ENCODE measurements around the gene ELMOD3.

Gene ELMOD3

GRCh38 chr2:85390941-85391669 is 36.5 kb downstream of the ELMOD3 start:
- in situ Hi-C loops (cut with MboI; ENCODE audit: low pct_unique_long_range_greater_than_20kb, low sequenced_read_pairs, unreplicated experiment), result no loop called here
- DNase-seq (ENCODE audit: low spot score), result peak; percentile 68
- TF ChIP-seq, protein P1, sequence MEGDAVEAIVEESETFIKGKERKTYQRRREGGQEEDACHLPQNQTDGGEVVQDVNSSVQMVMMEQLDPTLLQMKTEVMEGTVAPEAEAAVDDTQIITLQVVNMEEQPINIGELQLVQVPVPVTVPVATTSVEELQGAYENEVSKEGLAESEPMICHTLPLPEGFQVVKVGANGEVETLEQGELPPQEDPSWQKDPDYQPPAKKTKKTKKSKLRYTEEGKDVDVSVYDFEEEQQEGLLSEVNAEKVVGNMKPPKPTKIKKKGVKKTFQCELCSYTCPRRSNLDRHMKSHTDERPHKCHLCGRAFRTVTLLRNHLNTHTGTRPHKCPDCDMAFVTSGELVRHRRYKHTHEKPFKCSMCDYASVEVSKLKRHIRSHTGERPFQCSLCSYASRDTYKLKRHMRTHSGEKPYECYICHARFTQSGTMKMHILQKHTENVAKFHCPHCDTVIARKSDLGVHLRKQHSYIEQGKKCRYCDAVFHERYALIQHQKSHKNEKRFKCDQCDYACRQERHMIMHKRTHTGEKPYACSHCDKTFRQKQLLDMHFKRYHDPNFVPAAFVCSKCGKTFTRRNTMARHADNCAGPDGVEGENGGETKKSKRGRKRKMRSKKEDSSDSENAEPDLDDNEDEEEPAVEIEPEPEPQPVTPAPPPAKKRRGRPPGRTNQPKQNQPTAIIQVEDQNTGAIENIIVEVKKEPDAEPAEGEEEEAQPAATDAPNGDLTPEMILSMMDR (IDR thresholded peaks at IDR 0.05; ENCODE audit: extremely low read depth, insufficient read depth, missing control alignments), result peak; percentile 76

DNA sequence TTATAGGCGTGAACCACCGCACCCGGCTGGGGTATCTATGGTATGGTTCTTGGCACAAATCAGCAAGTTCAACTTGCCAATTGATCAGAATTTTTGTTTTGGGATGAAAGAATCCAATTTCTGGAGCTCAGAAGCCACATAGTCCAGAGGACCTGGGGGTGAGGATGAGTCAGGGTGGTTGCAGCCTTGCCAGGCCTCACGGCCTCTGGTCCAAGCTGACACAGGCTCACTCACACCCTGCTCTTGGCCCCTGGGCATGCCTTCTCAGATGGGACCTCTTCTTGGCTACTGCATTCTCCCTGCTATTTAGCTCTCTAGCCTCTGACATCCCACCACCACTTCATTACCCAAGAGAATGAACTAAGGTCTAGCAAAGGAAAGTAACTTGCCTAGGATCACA is 39.3 kb downstream of the ELMOD3 start:
- in situ Hi-C loops (cut with MboI; ENCODE audit: low pct_unique_long_range_greater_than_20kb, low sequenced_read_pairs, unreplicated experiment), result no loop called here
- peak; percentile 2 for DNase-seq (ENCODE audit: low spot score)

DNA sequence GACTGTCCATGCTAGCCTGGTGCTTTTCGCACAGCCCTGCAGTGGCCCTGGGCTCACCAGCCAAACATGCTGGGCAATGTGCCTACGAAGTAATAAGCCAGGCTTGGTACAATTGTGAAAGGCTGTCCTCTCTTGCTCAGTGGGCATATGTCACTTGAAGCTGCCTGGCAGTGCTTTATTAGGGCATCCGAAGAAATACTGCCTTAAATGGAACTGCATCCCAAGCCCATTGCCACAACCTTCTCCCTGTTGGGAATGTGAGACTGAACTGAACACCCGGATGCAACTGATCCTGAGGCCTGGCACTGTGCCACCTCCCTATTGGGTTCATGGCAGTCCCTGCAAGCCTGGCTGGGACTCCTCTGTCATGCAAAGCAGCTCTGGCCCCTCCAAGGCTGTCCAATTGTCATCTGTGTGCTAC is 39.7 kb downstream of the ELMOD3 start:
- in situ Hi-C loops (cut with MboI; ENCODE audit: low pct_unique_long_range_greater_than_20kb, low sequenced_read_pairs, unreplicated experiment), result no loop called here

More for the DNA sequence above, 39.3 kb downstream of the ELMOD3 start:
- TF ChIP-seq, protein P1 (IDR thresholded peaks at IDR 0.05; ENCODE audit: extremely low read depth, insufficient read depth, missing control alignments), result no peak

DNA sequence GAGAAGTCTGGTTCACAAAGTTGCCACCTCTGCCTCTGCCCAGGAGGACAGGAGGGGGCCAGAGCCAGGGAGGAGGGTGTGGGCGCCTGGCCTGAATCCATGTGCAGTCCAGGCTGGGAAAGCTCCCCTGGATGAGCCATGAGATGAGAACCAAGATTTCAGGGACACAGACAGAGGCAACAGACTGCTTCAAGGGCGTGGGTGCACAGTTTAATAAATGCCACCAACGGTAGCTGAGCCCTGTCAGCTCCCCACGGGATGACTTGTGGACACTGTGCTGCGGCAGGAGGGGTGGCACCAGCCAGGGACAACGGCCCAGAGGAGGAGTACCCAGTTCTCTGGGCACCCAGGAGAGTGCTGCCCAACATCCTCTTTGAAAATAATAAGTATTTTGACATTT is 40.4 kb downstream of the ELMOD3 start:
- DNase-seq (ENCODE audit: low spot score), result peak; percentile 1
- TF ChIP-seq, protein P1 (IDR thresholded peaks at IDR 0.05; ENCODE audit: extremely low read depth, insufficient read depth, missing control alignments), result no peak
- in situ Hi-C loops (cut with MboI; ENCODE audit: low pct_unique_long_range_greater_than_20kb, low sequenced_read_pairs, unreplicated experiment), result no loop called here

More for the DNA sequence above, 39.7 kb downstream of the ELMOD3 start:
- no peak for DNase-seq (ENCODE audit: low spot score)
- TF ChIP-seq, protein P1 (IDR thresholded peaks at IDR 0.05; ENCODE audit: extremely low read depth, insufficient read depth, missing control alignments), result no peak

- DNase-seq (ENCODE audit: low spot score), result no peak
- TF ChIP-seq, protein P1 (IDR thresholded peaks at IDR 0.05; ENCODE audit: extremely low read depth, insufficient read depth, missing control alignments), result no peak
- in situ Hi-C loops (cut with MboI; ENCODE audit: low pct_unique_long_range_greater_than_20kb, low sequenced_read_pairs, unreplicated experiment), result no loop called here
Observed at GRCh38 chr2:85395912-85396475, 41.4 kb downstream of the ELMOD3 start.

- no peak for DNase-seq (ENCODE audit: low spot score)
- in situ Hi-C loops (cut with MboI; ENCODE audit: low pct_unique_long_range_greater_than_20kb, low sequenced_read_pairs, unreplicated experiment), result no loop called here
- TF ChIP-seq, protein P1 (IDR thresholded peaks at IDR 0.05; ENCODE audit: extremely low read depth, insufficient read depth, missing control alignments), result no peak
Observed at GRCh38 chr2:85396531-85397470, 42.2 kb downstream of the ELMOD3 start.

All from GM13977 (cell line).